Fibroblast of lung (primary cell): ENCODE measurements around the gene SOCS1.

Experiments
- CTCF ChIP-seq, 2 donors: IDR thresholded peaks in 1 of 2; conservative IDR thresholded peaks in 1 of 2; 1 replicate in 1 of 2; 2 replicates in 1 of 2; pipeline ENCODE4 v1.5.1; 2011 to 2012; ENCODE audit warnings: low read length in 2 of 2, control low read depth in 1 of 2, inconsistent platforms in 1 of 2, low read depth in 1 of 2, mild to moderate bottlenecking in 1 of 2
- EZH2 ChIP-seq: IDR thresholded peaks from 2 replicates; pipeline ENCODE4 v1.5.1; 2012; ENCODE audit warnings: low read length, control low read depth, mild to moderate bottlenecking; ENCODE audit errors: missing control alignments

DNA sequence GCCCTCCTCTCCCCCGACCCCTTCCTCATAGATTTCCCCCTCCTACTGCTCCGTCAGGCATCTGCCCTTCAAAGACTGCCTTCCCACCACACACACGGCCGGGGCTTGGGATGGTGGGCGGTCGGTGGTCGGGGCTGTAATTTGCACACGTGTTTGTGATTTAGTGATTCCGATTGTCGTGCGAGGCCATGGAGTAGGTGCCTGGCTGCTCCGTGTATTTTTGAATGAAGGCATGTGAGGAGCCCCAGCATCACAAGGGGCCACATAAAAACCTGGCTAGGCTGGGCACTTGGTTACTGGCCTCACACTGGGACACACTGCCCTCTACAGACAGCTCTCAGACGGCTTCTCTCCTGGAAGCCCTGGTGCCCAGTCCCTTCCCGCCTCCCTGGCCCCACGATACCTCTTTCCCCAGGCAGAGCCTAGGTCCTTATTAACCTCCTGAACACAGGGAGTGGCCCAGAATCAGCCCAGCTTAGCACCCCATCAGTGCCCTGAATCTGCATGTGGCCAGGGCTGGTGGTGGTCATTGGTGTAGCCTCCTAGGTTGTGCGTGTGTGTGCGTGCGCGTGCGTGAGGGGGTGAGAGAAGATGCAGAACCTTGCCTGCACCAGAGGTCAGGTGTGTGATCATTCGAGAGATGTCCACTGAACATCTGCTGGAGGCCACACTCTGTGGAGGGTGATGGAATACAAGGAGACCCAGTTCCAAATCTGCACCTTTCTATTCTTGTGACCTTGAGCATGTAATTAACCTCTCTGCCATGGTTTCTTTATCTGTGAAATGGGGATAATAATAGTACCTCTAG is 1.3 kb upstream of the SOCS1 start:
- TF ChIP-seq CTCF (conservative IDR thresholded peaks at IDR 0.05 in 1 of 2, IDR thresholded peaks at IDR 0.05 in 1 of 2; ENCODE audit: low read depth in 1 of 2, low read length in 2 of 2), result peak; percentile 65 to 88
- TF ChIP-seq EZH2, result no peak
